Lung (tissue), 12 donors: ENCODE data around the gene TIAM2. TPM values are rescaled to one million over a fixed set of nuclear protein-coding genes. Genes with fewer than 3 reads are reported as not detected.

ENCODE experiments used
- ATAC-seq: fragments of 200-7000 bp; cut with Tn5 transposase; one replicate; pipeline ENCODE4 v1.9.1; 2020; ENCODE audit warnings: moderate number of reproducible peaks; ENCODE audit not compliant: insufficient read depth, low FRiP score
- DNase-seq, 3 donors: peaks; one replicate each; pipeline ENCODE4 v3.0.0-alpha.2; 2013 to 2017
- H3K27ac ChIP-seq, 2 donors: one replicate each; pipeline ENCODE4 v1.5.1; 2013; ENCODE audit warnings: mild to moderate bottlenecking in 2 of 2, moderate library complexity in 2 of 2, control low read depth in 1 of 2, inconsistent platforms in 1 of 2, low read depth in 1 of 2, low read length in 1 of 2
- H3K27me3 ChIP-seq, 3 donors: one replicate each; pipeline ENCODE4 v1.5.1; 2013; ENCODE audit warnings: low read length in 2 of 3; ENCODE audit not compliant: control insufficient read depth in 3 of 3, insufficient read depth in 3 of 3
- H3K36me3 ChIP-seq, 4 donors: one replicate each; pipeline ENCODE4 v1.5.1; 2013; ENCODE audit warnings: low read length in 4 of 4, mild to moderate bottlenecking in 1 of 4, moderate library complexity in 1 of 4; ENCODE audit not compliant: control insufficient read depth in 4 of 4, insufficient read depth in 4 of 4
- H3K4me1 ChIP-seq, 5 donors: one replicate each; pipeline ENCODE4 v1.5.1; 2013; ENCODE audit warnings: low read length in 5 of 5, mild to moderate bottlenecking in 2 of 5, moderate library complexity in 1 of 5; ENCODE audit not compliant: control insufficient read depth in 5 of 5, insufficient read depth in 5 of 5
- H3K4me3 ChIP-seq: one replicate; pipeline ENCODE4 v1.5.1; 2013; ENCODE audit warnings: mild to moderate bottlenecking, control low read depth, moderate library complexity
- H3K9ac ChIP-seq, 2 donors: one replicate each; pipeline ENCODE4 v1.5.1; 2013; ENCODE audit warnings: low read length in 2 of 2, control low read depth in 1 of 2; ENCODE audit not compliant: insufficient read depth in 1 of 2
- H3K9me3 ChIP-seq, 4 donors: one replicate each; pipeline ENCODE4 v1.5.1; 2013; ENCODE audit warnings: low read length in 3 of 4, mild to moderate bottlenecking in 1 of 4, moderate library complexity in 1 of 4; ENCODE audit not compliant: control insufficient read depth in 4 of 4, insufficient read depth in 3 of 4
- CTCF ChIP-seq: IDR thresholded peaks from 2 replicates; pipeline ENCODE4 v1.5.1; 2012; ENCODE audit warnings: mild to moderate bottlenecking; ENCODE audit errors: control extremely low read depth, extremely low read depth
- WGBS, 2 donors: extraction: QIAGEN DNeasy Blood & Tissue Kit; methylation state at CpG; one replicate each; pipeline ENCODE4 v1.1.7; 2013; 5-methylcytosine and 5-hydroxymethylcytosine counted together
- polyA plus RNA-seq, 2 donors: library from polyadenylated mRNA; stranded (reverse); fragments of 200-250 nt; gene quantifications; one replicate each; pipeline ENCODE4 v1.2.1, GENCODE V29; 2013
- total RNA-seq, 2 donors: library from RNA; depleted of rRNA in 1 of 2; stranded (reverse); fragments of >200 nt in 1 of 2; gene quantifications; one replicate each; pipeline ENCODE4 v1.2.1, GENCODE V29; 2014 to 2021
- donor health status: control.
- donor health status: control.
- donor health status: Bipolar disorder and iron deficiency.
- donor health status: healthy.
- donor health status: DM: yes; HTN: yes; CAD: no.

Gene TIAM2
- total and polyA plus RNA-seq, 4 donors = 1.8 to 17.5 (median 4.1) TPM

DNA sequence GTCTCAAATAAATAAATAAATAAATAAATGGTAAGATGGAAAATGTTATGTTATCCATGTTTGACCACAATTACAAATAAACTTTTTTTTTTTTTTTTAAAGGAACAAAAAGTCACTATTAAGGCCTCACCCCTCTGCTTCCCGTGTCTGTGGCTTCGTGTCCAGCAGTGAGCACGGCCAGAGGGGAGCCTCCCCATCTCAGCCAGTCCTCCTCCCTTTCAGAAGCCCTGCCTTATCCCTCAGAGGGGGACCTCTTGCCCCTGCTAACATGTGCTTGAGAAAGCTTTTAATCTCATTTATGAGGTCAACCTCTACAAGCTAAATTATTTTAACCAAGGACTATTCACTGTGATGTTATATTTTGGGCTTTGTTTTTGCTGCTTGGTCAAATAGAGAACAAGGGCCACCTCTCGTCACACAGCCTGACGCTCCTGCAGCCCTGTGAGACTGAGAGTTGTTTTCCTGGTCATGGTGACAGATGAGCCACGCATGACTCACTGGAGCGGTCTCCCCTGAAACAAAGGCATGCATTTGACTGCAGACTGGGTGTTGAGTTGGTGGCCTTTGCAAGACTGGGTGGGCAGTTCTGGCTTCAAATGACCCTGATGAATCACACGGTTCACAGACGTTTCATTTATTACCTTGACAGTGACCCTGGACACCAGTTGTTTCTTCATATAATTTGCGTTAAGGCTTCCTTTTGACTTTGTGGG is 131.8 kb downstream of the TIAM2 start:
- WGBS, 2 donors = 85 to 87% methylated on average over 10 of the region's 10 CpGs
- ATAC-seq = no peak
- no peak for DNase-seq
- no peak for TF ChIP-seq CTCF
- Histone ChIP-seq H3K27me3 (no peaks in the 10 kb centered on the region), H3K9ac (no peak overlapping the region), H3K9me3 (no peaks in the 10 kb centered on the region), H3K27ac (no peak overlapping the region), H3K4me3 (no peak overlapping the region), H3K36me3 (peaks cover 0 to 8% (median 0%) of the 10 kb centered on the region in 4 donors), H3K4me1 (peaks cover 0 to 2% (median 0%) of the 10 kb centered on the region in 5 donors)

- H3K27ac ChIP-seq = no peak overlapping the region
- H3K9me3 ChIP-seq = no peaks in the 10 kb centered on the region
- H3K27me3 ChIP-seq = no peaks in the 10 kb centered on the region
- no peak for ATAC-seq
- TF ChIP-seq CTCF = no peak
- no peak overlapping the region for H3K4me3 ChIP-seq
- DNase-seq = no peak
- H3K9ac ChIP-seq = no peak overlapping the region
- 92% methylated on average over 4 of the region's 4 CpGs for WGBS, 2 donors
- H3K4me1 ChIP-seq = no peaks in the 10 kb centered on the region
- peaks cover 0 to 8% (median 0%) of the 10 kb centered on the region in 4 donors for H3K36me3 ChIP-seq
Measured at GRCh38 chr6:155128977-155129376, 133.9 kb downstream of the TIAM2 start.

DNA sequence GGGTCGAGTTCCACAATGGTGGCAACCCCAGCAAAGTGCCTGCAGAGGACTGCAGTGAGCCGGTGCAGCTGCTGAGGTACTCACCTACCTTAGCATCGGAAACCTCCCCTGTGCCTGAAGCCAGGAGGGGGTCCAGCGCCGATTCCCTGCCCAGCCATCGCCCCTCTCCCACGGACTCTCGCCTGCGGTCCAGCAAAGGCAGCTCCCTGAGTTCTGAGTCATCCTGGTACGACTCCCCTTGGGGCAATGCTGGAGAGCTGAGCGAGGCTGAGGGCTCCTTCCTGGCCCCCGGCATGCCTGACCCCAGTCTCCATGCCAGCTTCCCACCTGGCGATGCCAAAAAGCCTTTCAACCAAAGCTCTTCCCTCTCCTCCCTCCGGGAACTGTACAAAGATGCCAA is 134.6 kb downstream of the TIAM2 start:
- no peaks in the 10 kb centered on the region for H3K27me3 ChIP-seq
- no peaks in the 10 kb centered on the region for H3K9me3 ChIP-seq
- H3K4me3 ChIP-seq = no peak overlapping the region
- ATAC-seq (no peak), DNase-seq (no peak)
- H3K4me1 ChIP-seq = no peaks in the 10 kb centered on the region
- TF ChIP-seq CTCF = no peak
- WGBS, 2 donors = 95 to 97% methylated on average over 13 to 14 of the region's 14 CpGs
- no peak overlapping the region for H3K27ac ChIP-seq
- peaks cover 0 to 8% (median 0%) of the 10 kb centered on the region in 4 donors for H3K36me3 ChIP-seq
- H3K9ac ChIP-seq = no peak overlapping the region
